HG03025 (cell line): ENCODE data around the gene KCNIP4.

Experiments used
- ATAC-seq: cut with Tn5 transposase; IDR thresholded peaks from one replicate; pipeline ENCODE4 v1.9.1; 2021; ENCODE audit warnings: mild to moderate bottlenecking, moderate library complexity; ENCODE audit not compliant: unreplicated experiment, low FRiP score

Gene KCNIP4

DNA sequence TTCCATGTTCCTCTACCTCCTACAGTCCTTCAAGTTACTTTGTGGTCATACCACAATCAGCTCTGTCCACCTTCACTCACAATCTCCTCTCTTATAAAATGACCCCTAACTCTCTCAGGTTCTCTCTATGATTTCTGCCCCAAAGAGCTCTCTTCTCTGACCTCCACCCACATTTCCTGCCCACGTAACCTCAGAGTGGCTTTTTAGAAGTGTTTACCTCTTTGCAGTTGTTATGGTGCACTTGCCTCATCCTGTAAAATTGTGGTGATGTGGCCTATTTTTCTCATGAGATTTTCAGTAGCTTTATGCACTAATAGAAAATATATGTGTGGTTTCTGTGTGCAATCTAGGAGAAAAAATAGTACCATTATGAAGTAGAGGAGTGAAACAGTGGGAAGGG, 1032.5 kb downstream of the KCNIP4 start:
- ATAC-seq: no peak

DNA sequence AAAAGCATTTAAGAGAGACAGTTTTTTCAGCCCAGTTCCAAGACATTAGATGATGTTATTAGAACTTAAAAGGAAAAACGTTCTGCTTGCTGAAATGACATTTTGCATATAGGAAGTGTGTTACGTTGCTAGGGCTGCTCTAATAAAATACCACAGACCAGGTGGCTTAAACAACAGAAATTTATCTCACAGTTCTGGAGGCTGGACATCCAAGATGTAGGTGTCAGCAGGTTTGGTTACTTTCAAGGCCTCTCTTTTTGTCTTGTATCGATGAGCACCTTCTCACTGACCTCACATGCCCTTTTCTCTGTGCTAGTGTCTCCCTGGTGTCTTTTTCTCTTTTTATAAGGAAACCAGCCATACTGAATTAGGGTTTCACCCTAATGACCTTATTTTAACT, 1043.6 kb downstream of the KCNIP4 start:
- no peak for ATAC-seq

DNA sequence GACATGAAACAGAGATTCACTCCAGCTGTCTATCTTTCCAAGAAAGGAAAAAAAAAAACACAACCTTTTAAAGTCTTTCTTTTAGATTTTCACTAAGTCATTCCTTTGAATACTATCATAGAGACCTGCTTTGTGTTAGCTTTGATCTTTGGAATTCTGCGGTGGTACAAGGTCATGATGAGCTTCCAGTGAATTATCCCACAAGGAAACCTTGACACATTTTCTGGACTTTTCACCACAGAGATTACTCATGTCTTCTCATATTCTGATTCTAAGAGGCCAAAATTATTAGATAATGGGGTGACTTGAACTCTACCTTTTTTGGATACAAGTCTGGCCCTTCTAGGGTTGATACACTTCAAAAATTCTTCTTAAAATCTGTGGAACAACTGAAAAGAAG, 1046.7 kb downstream of the KCNIP4 start:
- no peak for ATAC-seq

DNA sequence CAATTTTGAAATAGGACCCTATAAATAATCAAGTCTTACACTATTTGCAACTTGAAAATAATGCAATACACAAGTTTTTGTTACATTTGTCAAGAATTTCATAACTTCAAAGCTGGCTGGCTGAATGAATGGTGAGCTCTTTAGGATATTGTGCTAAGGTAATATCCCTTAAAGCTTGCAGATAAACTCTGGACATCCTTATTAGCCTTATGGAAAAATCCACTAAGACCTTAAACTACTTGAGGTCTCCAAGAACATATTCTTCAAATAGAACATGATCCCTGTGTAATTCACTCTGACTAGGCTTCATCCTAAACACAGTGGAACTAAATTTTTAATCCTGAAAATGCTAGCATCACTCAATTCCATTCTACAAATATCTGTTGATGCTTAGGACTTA, 1049.0 kb downstream of the KCNIP4 start:
- no peak for ATAC-seq

DNA sequence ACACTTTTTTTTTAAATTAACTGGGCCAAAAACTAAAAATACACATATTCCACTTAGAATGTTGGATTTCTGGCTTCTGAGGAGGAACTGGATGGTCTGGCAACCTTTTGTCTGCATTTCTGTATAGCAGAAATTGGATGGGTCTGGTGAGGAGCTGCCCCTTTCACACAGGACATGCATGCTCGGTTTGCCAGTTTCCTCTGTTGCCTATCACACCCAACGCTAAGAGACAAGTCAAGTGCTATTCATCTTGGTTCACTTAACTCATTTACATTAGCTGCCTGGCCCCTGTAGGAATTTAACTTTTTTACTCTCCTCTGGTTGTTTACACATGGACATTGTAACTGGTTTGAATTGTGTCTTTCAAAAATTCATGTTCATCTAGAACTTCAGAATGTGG, 1052.6 kb downstream of the KCNIP4 start:
- no peak for ATAC-seq

DNA sequence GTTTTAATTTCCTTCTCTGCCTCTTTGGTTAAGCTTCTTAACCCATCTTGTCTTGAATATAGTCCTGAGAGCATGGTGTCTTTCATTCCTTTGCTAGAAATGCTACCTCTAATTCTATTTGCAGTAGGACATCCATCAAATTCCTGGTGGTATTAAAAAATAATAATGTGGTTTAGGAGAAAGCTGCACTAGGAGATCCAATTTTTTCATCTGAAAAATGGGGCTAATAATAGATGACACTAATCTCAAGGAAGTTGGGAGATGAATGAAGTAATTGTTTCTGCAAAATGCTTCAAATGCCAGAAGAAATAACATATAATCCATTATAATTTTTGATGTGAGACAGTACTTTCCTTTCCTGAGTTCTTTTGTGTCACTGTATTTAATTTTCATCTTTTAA, 1053.4 kb downstream of the KCNIP4 start:
- no peak for ATAC-seq

DNA sequence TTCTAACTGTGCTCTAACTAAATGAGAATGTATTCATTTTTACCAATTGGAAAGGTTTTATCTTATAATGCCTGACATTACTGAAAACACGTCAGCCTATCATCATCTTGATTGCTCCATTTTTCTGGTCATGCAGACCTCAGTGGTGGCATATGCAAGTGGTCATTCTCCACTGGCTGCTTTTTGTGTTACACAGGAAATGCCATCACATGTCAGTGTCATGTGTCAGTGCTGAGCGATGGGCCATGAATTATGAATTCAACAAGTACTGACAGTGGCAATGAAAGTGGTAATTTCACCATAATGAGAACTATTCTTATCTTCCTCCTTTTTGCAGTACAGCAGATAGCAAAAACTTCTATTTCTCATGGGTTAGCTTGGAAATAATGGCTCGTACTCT, 1057.8 kb downstream of the KCNIP4 start:
- ATAC-seq: no peak

DNA sequence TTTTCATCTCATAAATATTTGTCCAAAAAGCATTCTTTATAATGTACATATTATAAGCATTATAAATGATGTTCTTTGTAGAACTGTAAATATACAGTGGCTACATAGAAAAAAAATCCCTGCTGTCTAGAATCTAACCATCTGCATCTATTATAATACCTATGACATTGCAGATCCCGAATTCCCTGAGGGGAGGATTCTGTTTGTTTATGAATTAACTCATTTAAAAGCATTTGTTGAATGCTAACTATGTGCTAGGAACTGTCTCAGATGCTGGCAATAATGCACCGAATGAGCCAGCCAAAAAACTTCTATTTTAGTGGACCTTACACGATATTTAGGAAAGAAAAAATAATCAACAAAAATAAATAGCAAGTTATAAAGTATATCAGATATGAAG, 1058.7 kb downstream of the KCNIP4 start:
- no peak for ATAC-seq

DNA sequence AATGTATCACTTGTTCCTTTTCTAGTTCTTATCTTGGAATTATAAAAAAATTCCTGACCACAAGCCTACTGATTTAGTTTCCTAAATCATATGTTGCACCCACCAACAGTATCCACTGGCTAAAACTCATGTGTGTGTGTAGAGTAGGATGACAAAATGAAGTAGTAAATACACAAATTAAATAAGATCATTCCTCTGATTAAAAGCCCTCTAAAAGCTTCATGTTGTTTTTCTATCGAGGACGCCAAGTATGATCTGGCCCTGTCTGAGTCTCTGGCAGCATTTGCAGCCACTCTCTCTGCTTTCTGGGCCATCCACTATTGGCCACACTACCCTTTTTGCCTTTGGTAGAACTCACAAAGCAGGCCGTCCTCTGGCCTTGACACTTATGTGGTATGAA, 1064.9 kb downstream of the KCNIP4 start:
- no peak for ATAC-seq

DNA sequence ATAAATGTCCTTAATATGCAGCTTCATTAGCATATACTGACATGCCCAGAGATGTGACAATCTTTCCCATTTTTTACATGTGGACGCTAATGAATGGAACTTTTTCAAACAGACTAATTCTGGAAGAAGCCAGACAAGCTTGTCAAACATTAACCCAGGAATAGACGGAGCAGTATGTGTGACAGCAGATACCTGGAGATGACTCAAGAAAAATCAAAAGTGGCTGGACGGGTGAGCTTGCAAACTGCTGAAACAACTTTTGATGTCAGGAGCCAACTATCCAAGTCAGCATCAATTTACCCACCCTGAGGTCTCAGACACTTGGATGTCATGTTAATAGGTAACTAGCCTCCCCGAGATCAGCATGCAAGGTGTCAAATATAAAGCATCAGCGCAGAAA, 1065.3 kb downstream of the KCNIP4 start:
- no peak for ATAC-seq

DNA sequence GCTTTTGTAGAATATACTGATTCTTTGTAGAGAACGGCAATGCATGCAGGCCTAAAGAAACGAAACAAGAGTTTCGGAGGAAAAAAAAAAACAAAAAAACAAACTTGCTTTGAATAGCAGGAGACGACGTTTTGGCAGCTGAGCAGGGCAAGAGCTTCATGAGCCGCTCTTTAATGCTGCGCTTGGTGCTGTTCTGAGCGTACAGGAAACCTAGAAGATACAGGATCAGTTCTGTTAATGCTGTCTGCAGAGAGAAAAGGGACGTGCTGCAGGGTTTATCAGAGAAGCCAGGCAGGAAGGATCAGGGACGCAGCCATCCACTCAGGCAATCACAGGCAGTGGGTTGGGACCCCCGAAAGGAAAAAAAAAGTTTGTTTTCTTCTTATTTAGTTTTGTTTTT, 1066.1 kb downstream of the KCNIP4 start:
- ATAC-seq: no peak

DNA sequence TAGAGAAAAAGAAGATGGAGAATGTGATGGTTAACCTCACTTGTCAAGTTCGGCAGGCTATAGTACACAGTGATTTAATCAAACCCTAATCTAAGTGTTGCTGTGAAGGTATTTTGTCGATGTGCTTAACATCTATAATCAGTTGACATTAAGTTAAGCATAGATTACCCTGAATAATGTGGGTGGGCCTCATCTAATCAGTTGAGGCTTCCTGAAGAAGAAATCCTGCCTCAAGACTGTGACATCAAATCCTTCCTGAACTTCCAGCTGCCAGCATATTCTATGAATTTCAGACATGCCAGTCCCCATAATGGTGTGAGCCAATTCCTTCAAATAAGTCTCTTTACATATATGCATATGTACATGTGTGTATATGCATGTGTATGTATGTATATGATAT, 1066.9 kb downstream of the KCNIP4 start:
- ATAC-seq: no peak

DNA sequence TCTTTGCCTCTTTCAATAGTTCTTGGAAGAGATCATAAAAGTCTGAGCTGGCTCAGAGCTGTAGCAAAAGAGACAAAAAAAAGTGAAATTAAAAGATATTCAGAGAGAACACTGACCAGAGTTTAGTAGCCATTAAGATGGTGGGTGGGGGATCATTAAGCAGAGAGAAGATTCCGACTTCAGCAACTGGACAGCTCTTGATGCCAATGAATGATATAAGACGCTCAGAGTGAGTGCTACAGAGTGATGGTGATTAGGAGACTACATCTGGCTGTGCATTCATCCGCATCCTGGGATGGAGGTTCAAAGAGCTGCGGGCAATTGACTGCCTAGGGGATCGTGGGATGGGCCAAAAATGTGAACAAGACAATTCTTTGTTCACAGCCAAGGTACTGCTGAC, 1069.8 kb downstream of the KCNIP4 start:
- no peak for ATAC-seq

DNA sequence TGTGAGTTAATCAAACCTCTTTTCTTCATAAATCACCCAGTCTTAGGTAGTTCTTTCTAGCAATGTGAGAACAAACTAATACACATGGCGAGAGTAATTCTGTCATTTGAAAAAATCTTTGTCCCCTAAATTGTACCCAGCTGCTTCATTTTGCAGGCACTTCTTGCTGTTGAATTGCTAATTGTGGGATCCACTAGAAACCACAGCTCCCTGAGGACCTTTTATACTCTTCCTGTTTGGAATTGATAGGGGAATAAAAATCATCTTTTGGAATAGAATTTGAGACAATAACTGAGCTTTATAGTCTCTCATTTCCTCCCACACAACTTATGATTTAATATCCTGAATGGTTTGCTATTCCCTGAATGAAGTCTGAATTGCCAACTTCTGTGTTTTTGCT, 1078.1 kb downstream of the KCNIP4 start:
- no peak for ATAC-seq

DNA sequence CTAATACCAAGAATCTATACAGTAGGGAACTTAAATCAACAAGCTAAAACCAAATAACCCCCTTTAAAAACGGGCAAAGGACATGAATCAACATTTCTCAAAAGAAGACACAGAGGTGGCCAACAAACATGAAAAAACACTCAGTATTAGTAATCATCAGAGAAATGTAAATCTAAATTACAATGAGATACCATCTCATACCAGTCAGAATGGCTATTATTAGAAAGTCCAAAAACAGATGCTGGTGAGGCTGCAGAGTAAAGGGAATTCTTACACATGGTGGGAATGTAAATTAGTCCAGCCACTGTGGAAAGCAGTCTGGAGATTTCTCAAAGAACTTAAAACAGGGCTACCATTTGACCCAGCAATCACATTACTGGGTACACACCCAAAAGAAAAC, 1080.5 kb downstream of the KCNIP4 start:
- ATAC-seq: no peak

DNA sequence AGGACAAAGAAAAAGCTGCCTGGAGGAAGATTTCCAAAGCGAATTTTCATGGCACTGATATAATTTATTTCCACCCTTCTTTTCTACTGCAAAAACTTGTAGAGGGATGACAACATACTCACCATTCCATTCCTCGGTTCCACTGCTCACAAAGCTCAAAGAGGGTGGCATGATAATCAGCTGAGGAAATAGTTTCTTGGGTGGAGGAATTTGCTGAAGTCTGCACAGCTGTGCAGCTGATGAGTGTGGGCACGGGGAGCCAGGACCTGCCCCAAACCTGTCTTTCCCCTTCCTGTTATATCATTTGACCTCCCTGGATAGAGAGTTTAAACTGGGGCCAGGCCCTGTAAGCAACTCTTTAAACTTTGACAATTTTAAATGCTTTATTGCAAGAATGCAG, 1087.7 kb downstream of the KCNIP4 start:
- ATAC-seq: no peak

DNA sequence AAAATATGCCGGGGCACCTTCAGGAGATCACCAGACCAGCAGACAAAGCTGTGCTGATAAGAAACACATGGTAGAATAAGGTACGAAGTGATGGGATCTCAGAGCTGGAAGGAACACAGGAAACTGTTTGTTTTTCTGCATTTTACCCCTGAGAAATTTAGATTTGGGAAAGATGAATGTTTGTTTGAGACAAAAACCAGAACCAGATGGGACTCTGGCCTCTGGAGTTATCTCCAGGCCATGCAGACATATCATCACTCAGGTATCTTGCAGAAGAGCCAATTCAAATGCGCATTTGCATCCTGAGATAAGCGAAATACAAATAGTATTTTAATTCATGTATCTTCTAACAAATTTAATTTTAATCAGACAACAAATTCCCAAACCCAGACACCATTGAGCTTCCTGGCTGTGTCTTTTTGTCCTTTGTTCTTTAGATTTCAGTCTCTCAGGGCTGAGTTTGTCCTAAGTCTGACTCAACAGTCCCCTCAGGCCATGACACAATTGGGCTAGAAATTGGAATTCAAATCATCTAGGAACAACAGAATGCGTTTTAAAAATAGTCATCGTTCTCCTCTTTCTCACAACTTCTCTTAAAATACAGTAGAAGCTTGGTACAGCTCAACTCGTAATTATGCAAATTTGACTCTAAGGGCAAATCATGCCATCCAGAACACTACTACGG, 1089.3 kb downstream of the KCNIP4 start:
- no peak for ATAC-seq

DNA sequence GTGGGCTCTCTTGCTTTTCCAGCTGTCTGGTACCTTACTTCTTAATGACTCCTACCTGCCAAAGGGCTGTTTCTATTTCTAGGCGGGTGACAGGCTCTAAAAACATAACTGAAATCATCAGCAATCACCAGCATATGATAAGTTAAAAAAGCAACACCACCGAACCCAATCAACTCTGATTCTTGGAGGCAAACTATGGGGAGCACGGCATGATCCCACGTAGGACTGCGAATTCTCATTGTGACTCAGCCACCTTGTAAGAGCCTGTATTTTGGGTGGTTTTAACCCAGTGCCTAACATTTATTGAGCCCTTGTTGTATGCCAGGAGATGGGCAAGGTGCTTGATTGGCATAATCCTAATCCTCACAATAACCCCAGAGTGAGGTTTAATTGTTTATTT, 1091.5 kb downstream of the KCNIP4 start:
- ATAC-seq: no peak

DNA sequence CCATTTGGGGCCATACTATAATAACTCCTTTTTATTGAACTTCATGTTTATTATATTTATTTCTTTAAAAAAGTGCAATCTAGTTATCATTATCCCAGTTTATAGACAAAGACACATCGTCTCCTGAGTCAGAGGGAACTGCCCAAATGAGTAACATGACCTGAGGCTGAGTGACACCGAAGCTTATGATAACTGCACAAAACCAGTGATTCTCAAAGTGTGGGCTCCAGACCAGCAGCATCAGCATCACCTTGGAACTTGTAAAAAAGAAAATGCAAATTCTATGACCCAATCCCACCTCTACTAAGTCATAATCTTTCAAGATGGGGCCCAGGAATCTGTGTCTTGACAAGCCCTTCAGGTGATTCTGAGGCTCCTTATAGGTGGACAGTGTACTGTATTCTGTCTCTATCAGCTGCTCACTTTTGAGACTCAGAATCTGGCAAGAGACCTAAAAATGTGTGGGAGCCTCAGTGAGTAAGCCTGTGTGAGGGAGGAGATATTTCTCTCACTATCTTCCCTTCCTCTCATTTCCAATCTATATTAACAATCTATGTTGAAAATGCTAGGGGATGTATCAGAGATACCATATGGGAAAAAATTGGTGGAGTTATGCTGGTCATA, 1101.3 kb downstream of the KCNIP4 start:
- no peak for ATAC-seq

DNA sequence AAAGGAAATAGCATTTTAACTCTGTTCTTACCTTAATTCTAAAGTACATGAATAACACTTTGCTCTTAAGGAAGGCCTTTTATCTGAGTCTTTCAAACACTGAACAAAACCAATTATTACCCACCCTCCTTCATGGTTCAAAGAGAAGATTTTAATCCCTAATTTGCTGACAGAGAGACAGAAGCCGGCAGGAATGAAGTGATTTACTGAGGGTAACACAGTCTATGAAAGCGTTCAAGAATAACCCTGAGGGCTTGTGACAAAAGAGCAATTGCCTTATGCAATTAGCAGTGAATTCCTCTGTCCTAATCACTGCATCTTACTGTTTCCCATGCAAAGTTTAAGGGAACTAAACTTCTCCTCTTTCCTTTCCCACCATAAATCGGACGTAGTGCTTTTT, 1104.3 kb downstream of the KCNIP4 start:
- no peak for ATAC-seq

DNA sequence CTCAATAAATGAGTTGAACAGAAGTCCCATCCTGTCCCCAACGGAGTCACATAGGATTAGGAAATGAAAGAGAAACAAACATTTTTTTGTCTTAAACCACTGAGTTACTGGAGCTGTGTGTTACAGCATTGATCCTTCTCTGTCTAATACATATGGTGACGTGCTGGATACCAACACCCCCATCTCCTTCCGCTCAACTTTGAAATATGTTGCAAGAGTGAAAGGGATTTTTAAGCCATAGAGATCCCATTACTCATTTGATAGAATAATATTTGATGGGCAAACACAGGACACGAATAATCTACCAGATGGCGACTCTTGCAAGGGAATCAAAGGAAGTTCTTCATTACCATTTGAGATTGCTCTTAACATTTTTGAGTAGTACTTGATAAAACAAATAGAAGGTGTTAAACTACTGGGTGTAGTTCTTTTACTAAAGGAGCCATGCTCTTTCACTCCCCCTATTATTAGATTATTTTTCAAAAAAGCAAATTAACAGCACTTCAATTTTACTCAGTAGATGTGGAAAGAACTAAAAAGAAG, 1107.9 kb downstream of the KCNIP4 start:
- no peak for ATAC-seq

DNA sequence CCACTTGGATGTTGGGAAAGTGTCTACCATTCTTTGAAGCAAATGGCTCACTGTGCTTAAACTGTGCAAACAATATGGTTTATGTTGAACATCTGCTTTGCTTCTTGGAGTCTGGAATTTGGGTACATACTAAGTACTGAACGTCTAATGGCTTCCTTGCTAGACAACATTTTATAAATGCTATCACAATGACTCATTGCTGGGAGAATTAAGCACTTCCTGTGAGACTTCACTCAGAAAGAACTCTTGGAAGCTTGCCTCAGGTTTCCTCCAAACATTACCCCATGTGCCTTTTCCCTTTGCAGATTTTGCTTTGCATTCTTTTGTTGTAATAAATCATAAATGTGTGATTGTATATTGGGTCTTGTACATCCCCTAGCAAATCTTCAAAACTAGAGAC, 1108.6 kb downstream of the KCNIP4 start:
- no peak for ATAC-seq
